Omental fat pad (tissue), 4 donors: ENCODE results near the gene SANBR. TPM values are rescaled to one million over a fixed set of nuclear protein-coding genes. Genes with fewer than 3 reads are reported as not detected.

Experiments
- ATAC-seq: fragments of 150-250 bp; one replicate; pipeline ENCODE4 v1.9.1; 2016; ENCODE audit warnings: mild to moderate bottlenecking, moderate library complexity; ENCODE audit not compliant: low FRiP score
- DNase-seq: peaks from one replicate; pipeline ENCODE4 v3.0.0-alpha.2; 2019; ENCODE audit warnings: low spot score
- total RNA-seq, 4 donors: library from RNA; depleted of rRNA; stranded (reverse); fragments of >200 nt; gene quantifications; one replicate each; pipeline ENCODE4 v1.1.0, GENCODE V29; 2016
- TF ChIP-seq, protein P1 (sequence below), 3 donors: fragments of 450-650 bp; IDR thresholded peaks; one replicate each; pipeline ENCODE4 v1.5.1; 2016 to 2017; ENCODE audit warnings: antibody characterized with exemption in 3 of 3, mild to moderate bottlenecking in 3 of 3, moderate library complexity in 2 of 3

Gene SANBR
- total RNA-seq, 4 donors from 2014 or later: 2.6 to 15.0 (median 6.4) TPM

DNA sequence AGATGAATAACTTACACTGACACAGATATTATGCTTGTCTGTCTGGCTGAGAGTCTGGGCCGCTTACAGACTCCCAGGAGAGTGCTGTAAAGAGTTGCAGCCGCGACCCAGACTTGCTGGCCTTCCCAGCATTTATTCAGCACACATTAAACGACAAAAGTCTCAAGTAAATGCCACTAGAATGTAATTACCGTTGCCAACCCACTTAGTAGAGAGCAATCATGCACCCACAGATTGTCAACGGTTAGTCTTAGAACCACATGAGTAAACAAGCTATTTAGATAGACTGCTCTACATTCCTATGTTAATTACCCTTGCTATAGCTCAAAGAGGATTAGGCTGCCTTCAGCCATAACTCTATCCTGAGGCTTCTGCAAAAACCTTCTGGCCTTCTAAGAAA is 48.5 kb downstream of the SANBR start:
- TF ChIP-seq, protein P1, sequence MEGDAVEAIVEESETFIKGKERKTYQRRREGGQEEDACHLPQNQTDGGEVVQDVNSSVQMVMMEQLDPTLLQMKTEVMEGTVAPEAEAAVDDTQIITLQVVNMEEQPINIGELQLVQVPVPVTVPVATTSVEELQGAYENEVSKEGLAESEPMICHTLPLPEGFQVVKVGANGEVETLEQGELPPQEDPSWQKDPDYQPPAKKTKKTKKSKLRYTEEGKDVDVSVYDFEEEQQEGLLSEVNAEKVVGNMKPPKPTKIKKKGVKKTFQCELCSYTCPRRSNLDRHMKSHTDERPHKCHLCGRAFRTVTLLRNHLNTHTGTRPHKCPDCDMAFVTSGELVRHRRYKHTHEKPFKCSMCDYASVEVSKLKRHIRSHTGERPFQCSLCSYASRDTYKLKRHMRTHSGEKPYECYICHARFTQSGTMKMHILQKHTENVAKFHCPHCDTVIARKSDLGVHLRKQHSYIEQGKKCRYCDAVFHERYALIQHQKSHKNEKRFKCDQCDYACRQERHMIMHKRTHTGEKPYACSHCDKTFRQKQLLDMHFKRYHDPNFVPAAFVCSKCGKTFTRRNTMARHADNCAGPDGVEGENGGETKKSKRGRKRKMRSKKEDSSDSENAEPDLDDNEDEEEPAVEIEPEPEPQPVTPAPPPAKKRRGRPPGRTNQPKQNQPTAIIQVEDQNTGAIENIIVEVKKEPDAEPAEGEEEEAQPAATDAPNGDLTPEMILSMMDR (IDR thresholded peaks at IDR 0.05): no peak

More for the DNA sequence above, 48.5 kb downstream of the SANBR start:
- no peak for DNase-seq
- no peak for ATAC-seq

Other genes starting within 250 kb of the SANBR start
- gene REL, start 184.3 kb upstream of the SANBR start, total RNA-seq: 100 to 1,000 TPM in 1 of 4 donors, 10 to 100 TPM in 3; 15.5 to 128 (median 22.5) TPM
- gene PEX13, start 48.2 kb upstream of the SANBR start, total RNA-seq: 10 to 100 TPM; 13.6 to 30.1 (median 23.2) TPM
- gene PUS10, start 47.6 kb upstream of the SANBR start, total RNA-seq: 1 to 10 TPM; 2.9 to 6.1 (median 4.7) TPM
- 10 to 100 TPM; 16.1 to 29.9 (median 19.4) TPM for gene C2orf74, start 96.3 kb downstream of the SANBR start, total RNA-seq